Stomach (tissue), 9 donors: Measurements from ENCODE around the gene SRC. TPM values are rescaled to one million over a fixed set of nuclear protein-coding genes. Genes with fewer than 3 reads are reported as not detected.
A peak's percentile ranks its signal among the peaks of the same experiment; 100 is the strongest.

Experiments used
- DNase-seq, 2 donors: peaks; one replicate each; pipeline versions ENCODE4 v3.0.0 to v3.0.0-alpha.2; 2013 to 2019
- H3K27ac ChIP-seq, 5 donors: fragments of 200-600 bp in 4 of 5; sonication (generic) in 4 of 5; one replicate each; pipeline ENCODE4 v1.5.1; 2013 to 2019; ENCODE audit warnings: mild to moderate bottlenecking in 1 of 5, moderate library complexity in 1 of 5
- H3K27me3 ChIP-seq, 3 donors: fragments of 200-600 bp; sonication (generic); one replicate each; pipeline ENCODE4 v1.5.1; 2017 to 2019; ENCODE audit warnings: mixed run types in 1 of 3
- H3K36me3 ChIP-seq, 4 donors: fragments of 200-600 bp; sonication (generic); 1 replicate in 3 of 4; 2 replicates in 1 of 4; pipeline ENCODE4 v1.5.1; 2016 to 2019
- H3K4me1 ChIP-seq, 4 donors: fragments of 200-600 bp; sonication (generic); one replicate each; pipeline ENCODE4 v1.5.1; 2016 to 2019
- H3K4me3 ChIP-seq, 4 donors: fragments of 200-600 bp; sonication (generic) in 3 of 4; one replicate each; pipeline ENCODE4 v1.5.1; 2016 to 2019; ENCODE audit warnings: mild to moderate bottlenecking in 1 of 4
- H3K9me3 ChIP-seq, 4 donors: fragments of 200-600 bp; sonication (generic); one replicate each; pipeline ENCODE4 v1.5.1; 2016 to 2019
- CTCF ChIP-seq, 7 experiments: fragments of 450-650 bp in 4 of 7; fragments of 200-600 bp in 3 of 7; sonication (generic) in 3 of 7; IDR thresholded peaks; one replicate each; pipeline ENCODE4 v1.5.1; 2016 to 2019; ENCODE audit warnings: antibody characterized with exemption in 7 of 7, control low read depth in 2 of 7, mild to moderate bottlenecking in 1 of 7
- EP300 ChIP-seq: sonication (generic); formaldehyde crosslinking; IDR thresholded peaks from one replicate; pipeline ENCODE4 v1.6.1; 2017; ENCODE audit warnings: antibody characterized with exemption
- POLR2A ChIP-seq, 4 donors: fragments of 450-650 bp; IDR thresholded peaks; one replicate each; pipeline ENCODE4 v1.6.1; 2016; ENCODE audit warnings: antibody characterized with exemption in 4 of 4, control low read depth in 2 of 4, mild to moderate bottlenecking in 1 of 4, moderate library complexity in 1 of 4
- POLR2AphosphoS5 ChIP-seq, 3 donors: sonication (generic); formaldehyde crosslinking; IDR thresholded peaks; one replicate each; pipeline ENCODE4 v1.6.1; 2016; ENCODE audit warnings: antibody characterized with exemption in 3 of 3
- WGBS, 5 donors: extraction: QIAGEN DNeasy Blood & Tissue Kit in 3 of 5; methylation state at CpG; one replicate each; pipeline versions ENCODE4 v1.1.5 to v1.1.7; 2013 to 2018; 5-methylcytosine and 5-hydroxymethylcytosine counted together
- intact Hi-C: fragments of 100-400 bp; cut with DNase I; formaldehyde crosslinking; loops from one replicate; pipeline ENCODE4 v1.15.1; 2023; ENCODE audit warnings: low total_unique reads
- polyA plus RNA-seq, 3 donors: library from polyadenylated mRNA; stranded (reverse); fragments of 200-250 nt; gene quantifications; one replicate each; pipeline ENCODE4 v1.2.3, GENCODE V29; 2013
- total RNA-seq, 5 donors: library from RNA; depleted of rRNA; stranded (reverse); fragments of >200 nt; gene quantifications; one replicate each; pipeline versions ENCODE4 v1.1.0 to v1.2.3, GENCODE V29; 2014 to 2016
- donor health status: healthy with polysubstance abuse.
- donor health status: Bipolar disorder and iron deficiency.
- donor health status: healthy.

SRC gene
- total and polyA plus RNA-seq, 8 donors: 31.6 to 471 (median 47.3) TPM

- H3K27ac ChIP-seq: peak overlapping the region; percentile 59 to 87 (median 74)
Observed at GRCh38 chr20:37308086-37309050, 37.6 kb upstream of the SRC start.

GRCh38 chr20:37309290-37309689 is 36.6 kb upstream of the SRC start:
- no peak for TF ChIP-seq POLR2A (IDR thresholded peaks at IDR 0.05)
- TF ChIP-seq EP300: no peak
- no peak for TF ChIP-seq POLR2AphosphoS5 (IDR thresholded peaks at IDR 0.05)
- TF ChIP-seq CTCF (IDR thresholded peaks at IDR 0.05): no peak
- H3K27ac ChIP-seq: peak overlapping the region; percentile 59 to 87 (median 74)
- H3K36me3 ChIP-seq: peaks cover 5 to 40% (median 33%) of the 10 kb centered on the region in 4 donors
- H3K4me3 ChIP-seq: no peak overlapping the region
- peaks cover 69 to 100% (median 82%) of the 10 kb centered on the region in 4 donors for H3K4me1 ChIP-seq
- DNase-seq: no peak
- WGBS, 5 donors: 95 to 98% (median 97%) methylated on average over 6 of the region's 6 CpGs
- no peaks in the 10 kb centered on the region for H3K9me3 ChIP-seq
- no peaks in the 10 kb centered on the region for H3K27me3 ChIP-seq
- intact Hi-C loops: no loop called here

More at GRCh38 chr20:37308086-37309050, 37.6 kb upstream of the SRC start:
- Histone ChIP-seq H3K4me3 (no peak overlapping the region), H3K9me3 (no peaks in the 10 kb centered on the region), H3K36me3 (peaks cover 5 to 44% (median 37%) of the 10 kb centered on the region in 4 donors), H3K27me3 (no peaks in the 10 kb centered on the region), H3K4me1 (peaks cover 61 to 100% (median 81%) of the 10 kb centered on the region in 4 donors)
- intact Hi-C loops: no loop called here
- DNase-seq: peak in 1 of 2 donors; percentile 77
- TF ChIP-seq POLR2A (IDR thresholded peaks at IDR 0.05) (no peak), POLR2AphosphoS5 (IDR thresholded peaks at IDR 0.05) (peak in 2 of 3 donors; percentile 67 to 79)
- WGBS, 5 donors: 29 to 57% (median 41%) methylated on average over 8 of the region's 8 CpGs

GRCh38 chr20:37309936-37310590 is 35.9 kb upstream of the SRC start:
- Histone ChIP-seq H3K36me3 (peaks cover 5 to 33% (median 26%) of the 10 kb centered on the region in 4 donors), H3K27ac (peak overlapping the region; percentile 12 to 87 (median 85)), H3K27me3 (no peaks in the 10 kb centered on the region), H3K9me3 (no peaks in the 10 kb centered on the region), H3K4me1 (peaks cover 72 to 100% (median 85%) of the 10 kb centered on the region in 4 donors), H3K4me3 (no peak overlapping the region)
- 47 to 61% (median 61%) methylated on average over 16 of the region's 16 CpGs for WGBS, 5 donors
- TF ChIP-seq POLR2AphosphoS5 (IDR thresholded peaks at IDR 0.05) (no peak), EP300 (no peak), CTCF (IDR thresholded peaks at IDR 0.05) (no peak), POLR2A (IDR thresholded peaks at IDR 0.05) (no peak)
- DNase-seq: peak; percentile 51 to 77
- intact Hi-C loops: no loop called here

GRCh38 chr20:37310951-37311350 is 35.0 kb upstream of the SRC start:
- DNase-seq: no peak
- H3K4me1 ChIP-seq: peaks cover 78 to 100% (median 88%) of the 10 kb centered on the region in 4 donors
- 86 to 95% (median 94%) methylated on average over 11 of the region's 11 CpGs for WGBS, 5 donors

More at GRCh38 chr20:37310951-37311350, 35.0 kb upstream of the SRC start:
- Histone ChIP-seq H3K9me3 (no peaks in the 10 kb centered on the region), H3K36me3 (peaks cover 5 to 32% (median 25%) of the 10 kb centered on the region in 4 donors), H3K4me3 (no peak overlapping the region), H3K27me3 (no peaks in the 10 kb centered on the region), H3K27ac (peak overlapping the region in 1 of 5 donors; percentile 87)
- intact Hi-C loops: no loop called here
- TF ChIP-seq POLR2A (IDR thresholded peaks at IDR 0.05) (no peak), EP300 (no peak), CTCF (IDR thresholded peaks at IDR 0.05) (no peak), POLR2AphosphoS5 (IDR thresholded peaks at IDR 0.05) (no peak)
